Measurements from ENCODE around the gene GLB1L3.

- TF ChIP-seq EZH2phosphoT487 (IDR thresholded peaks at IDR 0.05; ENCODE audit: borderline replicate concordance) (no peak), POLR2A (IDR thresholded peaks at IDR 0.05; ENCODE audit: borderline replicate concordance, extremely low read depth, insufficient read depth, insufficient read length) (no peak), REST (IDR thresholded peaks at IDR 0.05; ENCODE audit: low read depth) (no peak), CTCF (IDR thresholded peaks at IDR 0.05 in 2 of 3, conservative IDR thresholded peaks at IDR 0.05 in 1 of 3; ENCODE audit: borderline replicate concordance in 1 of 3, insufficient read depth in 1 of 3, low read depth in 2 of 3, low read length in 2 of 3) (no peak), POLR2AphosphoS5 (IDR thresholded peaks at IDR 0.05; ENCODE audit: low read depth, low read length) (no peak), JUND (IDR thresholded peaks at IDR 0.05) (no peak), EZH2 (IDR thresholded peaks at IDR 0.05) (no peak), RAD21 (IDR thresholded peaks at IDR 0.05; ENCODE audit: low read depth) (no peak)
These were observed 73.7 kb downstream of the GLB1L3 start for GRCh38 chr11:134349802-134350355.
